ENCODE measurements around the gene SLC8B1. TPM values are rescaled to one million over a fixed set of nuclear protein-coding genes. Genes with fewer than 3 reads are reported as not detected.

SLC8B1 gene
- total RNA-seq, 6 experiments from 2014 or later = 5.8 to 6.7 (median 6.3) TPM

DNA sequence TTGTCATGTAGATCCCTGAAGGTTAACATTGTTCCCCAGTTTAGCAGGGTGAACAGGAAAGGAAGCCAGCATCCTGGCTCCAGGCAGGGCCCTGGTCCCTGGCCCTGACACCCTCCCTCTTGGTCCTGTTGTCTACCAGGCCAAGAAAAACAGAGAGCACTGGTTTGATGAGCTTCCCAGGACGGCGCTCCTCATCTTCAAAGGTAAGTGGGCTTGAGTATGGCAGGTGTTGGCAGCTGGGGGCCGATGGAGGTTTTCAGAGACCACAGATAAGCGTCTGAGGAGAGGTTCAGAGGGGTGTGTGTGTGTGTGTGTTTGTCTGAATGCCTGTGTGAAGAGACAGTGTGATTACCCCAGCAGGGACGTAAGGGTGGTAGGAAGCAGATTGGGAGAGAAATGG, 56.3 kb downstream of the SLC8B1 start:
- DNase-seq = no peak
- H3K36me3 Mint-ChIP-seq (ENCODE audit: low read depth) = no peaks in the 10 kb centered on the region; the same call in 1 of the 2 replicates
- no peak overlapping the region for H3K4me3 Mint-ChIP-seq
- TF ChIP-seq, protein P1, sequence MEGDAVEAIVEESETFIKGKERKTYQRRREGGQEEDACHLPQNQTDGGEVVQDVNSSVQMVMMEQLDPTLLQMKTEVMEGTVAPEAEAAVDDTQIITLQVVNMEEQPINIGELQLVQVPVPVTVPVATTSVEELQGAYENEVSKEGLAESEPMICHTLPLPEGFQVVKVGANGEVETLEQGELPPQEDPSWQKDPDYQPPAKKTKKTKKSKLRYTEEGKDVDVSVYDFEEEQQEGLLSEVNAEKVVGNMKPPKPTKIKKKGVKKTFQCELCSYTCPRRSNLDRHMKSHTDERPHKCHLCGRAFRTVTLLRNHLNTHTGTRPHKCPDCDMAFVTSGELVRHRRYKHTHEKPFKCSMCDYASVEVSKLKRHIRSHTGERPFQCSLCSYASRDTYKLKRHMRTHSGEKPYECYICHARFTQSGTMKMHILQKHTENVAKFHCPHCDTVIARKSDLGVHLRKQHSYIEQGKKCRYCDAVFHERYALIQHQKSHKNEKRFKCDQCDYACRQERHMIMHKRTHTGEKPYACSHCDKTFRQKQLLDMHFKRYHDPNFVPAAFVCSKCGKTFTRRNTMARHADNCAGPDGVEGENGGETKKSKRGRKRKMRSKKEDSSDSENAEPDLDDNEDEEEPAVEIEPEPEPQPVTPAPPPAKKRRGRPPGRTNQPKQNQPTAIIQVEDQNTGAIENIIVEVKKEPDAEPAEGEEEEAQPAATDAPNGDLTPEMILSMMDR (IDR thresholded peaks at IDR 0.05) = no peak
- no peak overlapping the region for H3K27ac Mint-ChIP-seq
- no peaks in the 10 kb centered on the region for H3K27me3 Mint-ChIP-seq (ENCODE audit: insufficient read depth)
- H3K4me1 Mint-ChIP-seq (ENCODE audit: low read depth) = no peaks in the 10 kb centered on the region
- H3K9me3 Mint-ChIP-seq = no peaks in the 10 kb centered on the region

DNA sequence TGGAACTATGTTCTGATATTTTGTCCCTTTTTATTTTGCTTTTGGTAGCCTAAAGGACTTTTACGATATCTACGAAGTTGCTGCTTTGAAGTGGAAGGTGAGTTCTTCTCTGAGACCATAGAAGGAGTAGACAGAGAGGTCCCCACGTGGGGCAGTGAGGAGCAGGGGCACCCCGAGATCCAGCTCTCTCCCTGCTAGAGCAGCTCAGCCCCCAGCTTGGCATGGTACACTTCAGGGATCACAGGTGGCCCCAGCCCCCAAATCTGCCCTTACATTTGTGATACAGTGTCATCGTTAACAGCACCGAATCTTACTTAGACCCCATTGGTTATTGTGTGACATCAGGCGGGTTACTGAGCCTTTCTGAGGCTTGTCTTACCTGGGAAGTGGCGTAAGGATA, 56.8 kb downstream of the SLC8B1 start:
- H3K27me3 Mint-ChIP-seq (ENCODE audit: insufficient read depth) = no peaks in the 10 kb centered on the region
- no peak for DNase-seq
- H3K9me3 Mint-ChIP-seq = no peaks in the 10 kb centered on the region
- H3K4me1 Mint-ChIP-seq (ENCODE audit: low read depth) = no peaks in the 10 kb centered on the region
- TF ChIP-seq, protein P1 (IDR thresholded peaks at IDR 0.05) = no peak
- no peak overlapping the region for H3K4me3 Mint-ChIP-seq
- no peaks in the 10 kb centered on the region; the same call in 1 of the 2 replicates for H3K36me3 Mint-ChIP-seq (ENCODE audit: low read depth)
- no peak overlapping the region for H3K27ac Mint-ChIP-seq

GRCh38 chr12:113277511-113277910, 57.4 kb downstream of the SLC8B1 start:
- Mint-ChIP-seq H3K4me1 (ENCODE audit: low read depth) (peaks cover 4% of the 10 kb centered on the region), H3K27me3 (ENCODE audit: insufficient read depth) (no peaks in the 10 kb centered on the region), H3K36me3 (ENCODE audit: low read depth) (no peaks in the 10 kb centered on the region; the same call in 1 of the 2 replicates), H3K27ac (no peak overlapping the region), H3K4me3 (no peak overlapping the region), H3K9me3 (no peaks in the 10 kb centered on the region)
- TF ChIP-seq, protein P1 (IDR thresholded peaks at IDR 0.05) = no peak
- no peak for DNase-seq

GRCh38 chr12:113276946-113277500, 57.9 kb downstream of the SLC8B1 start:
- TF ChIP-seq, protein P1 (IDR thresholded peaks at IDR 0.05) = no peak
- Mint-ChIP-seq H3K27me3 (ENCODE audit: insufficient read depth) (no peaks in the 10 kb centered on the region), H3K27ac (no peak overlapping the region), H3K9me3 (no peaks in the 10 kb centered on the region), H3K4me1 (ENCODE audit: low read depth) (peaks cover 9% of the 10 kb centered on the region), H3K36me3 (ENCODE audit: low read depth) (no peaks in the 10 kb centered on the region; the same call in 1 of the 2 replicates), H3K4me3 (no peak overlapping the region)
- DNase-seq = no peak

GRCh38 chr12:113276306-113276705, 58.6 kb downstream of the SLC8B1 start:
- Mint-ChIP-seq H3K9me3 (no peaks in the 10 kb centered on the region), H3K27me3 (ENCODE audit: insufficient read depth) (no peaks in the 10 kb centered on the region), H3K4me1 (ENCODE audit: low read depth) (peaks cover 16% of the 10 kb centered on the region), H3K4me3 (no peak overlapping the region), H3K36me3 (ENCODE audit: low read depth) (no peaks in the 10 kb centered on the region; the same call in 1 of the 2 replicates), H3K27ac (no peak overlapping the region)
- no peak for DNase-seq
- TF ChIP-seq, protein P1 (IDR thresholded peaks at IDR 0.05) = no peak
